NCI-H1694 treated with DMSO at 0.1 percent for 48 hours (cell line): Measurements from ENCODE around the gene ERMN.
"Not testable (repeated sequence)": the region's sequence is repeated elsewhere in the genome, so short reads cannot be mapped to it uniquely, and the experiment has no call there.

Source experiments
- DNase-seq: peaks from one replicate; lab custom pipeline; 2025; lab: John Stamatoyannopoulos, UW

The ERMN gene

GRCh38 chr2:157325786-157326185 is at the start of gene ERMN:
Gene ERMN (minus strand): TSS chr2:157325824. CDS start chr2:157325642, 182 bp downstream.
- peak; percentile 33 for DNase-seq

GRCh38 chr2:157375384-157375783 is 49.8 kb upstream of the ERMN start:
- DNase-seq: no peak

- DNase-seq: not testable (repeated sequence)
Observed at GRCh38 chr2:157368508-157368907, 42.9 kb upstream of the ERMN start.

GRCh38 chr2:157367704-157368103 is 42.1 kb upstream of the ERMN start:
- no peak for DNase-seq

- no peak for DNase-seq
Observed at GRCh38 chr2:157364257-157364974, 38.8 kb upstream of the ERMN start.

GRCh38 chr2:157363612-157364101 is 38.0 kb upstream of the ERMN start:
- no peak for DNase-seq

- DNase-seq: no peak
Observed at GRCh38 chr2:157362627-157363026, 37.0 kb upstream of the ERMN start.

GRCh38 chr2:157361526-157361925 is 35.9 kb upstream of the ERMN start:
- DNase-seq: no peak

GRCh38 chr2:157359628-157360027 is 34.0 kb upstream of the ERMN start:
- DNase-seq: no peak

- no peak for DNase-seq
Observed at GRCh38 chr2:157355618-157356017, 30.0 kb upstream of the ERMN start.

- DNase-seq: no peak
Observed at GRCh38 chr2:157349949-157350515, 24.4 kb upstream of the ERMN start.

GRCh38 chr2:157348291-157348921 is 22.8 kb upstream of the ERMN start:
- no peak for DNase-seq

GRCh38 chr2:157345647-157346389 is 20.2 kb upstream of the ERMN start:
- no peak for DNase-seq

GRCh38 chr2:157341381-157341780 is 15.8 kb upstream of the ERMN start:
- DNase-seq: not testable (repeated sequence)

GRCh38 chr2:157339965-157340655 is 14.5 kb upstream of the ERMN start:
- no peak for DNase-seq

- peak; percentile 64 for DNase-seq
Observed at GRCh38 chr2:157337978-157338377, 12.4 kb upstream of the ERMN start.

- peak; percentile 54 for DNase-seq
Observed at GRCh38 chr2:157336137-157337010, 10.8 kb upstream of the ERMN start.

- no peak for DNase-seq
Observed at GRCh38 chr2:157334797-157335196, 9.2 kb upstream of the ERMN start.

- no peak for DNase-seq
Observed at GRCh38 chr2:157334335-157334734, 8.7 kb upstream of the ERMN start.

GRCh38 chr2:157333304-157334047 is 7.9 kb upstream of the ERMN start:
- DNase-seq: no peak
